ENCODE results near the gene SDF4.

GRCh38 chr1:1181129-1181937, 50.5 kb downstream of the SDF4 start:
- no peak for TF ChIP-seq CTCF (IDR thresholded peaks at IDR 0.05)
- TF ChIP-seq POLR2A (IDR thresholded peaks at IDR 0.05) = no peak
